Liver (tissue), 9 donors: ENCODE results near the gene MYRF. TPM values are rescaled to one million over a fixed set of nuclear protein-coding genes. Genes with fewer than 3 reads are reported as not detected.

Experiments used
- DNase-seq: peaks from one replicate; pipeline ENCODE4 v3.0.0-alpha.2; 2017; ENCODE audit warnings: low spot score
- H3K27ac ChIP-seq, 2 donors: one replicate each; pipeline ENCODE4 v1.7.0; 2013; ENCODE audit warnings: inconsistent platforms in 2 of 2, low read length in 2 of 2, control low read depth in 1 of 2, low read depth in 1 of 2, mild to moderate bottlenecking in 1 of 2
- H3K27me3 ChIP-seq, 4 donors: one replicate each; pipeline versions ENCODE4 v1.6.1 to v1.7.0; 2013; ENCODE audit warnings: low read length in 3 of 4, inconsistent platforms in 1 of 4, mild to moderate bottlenecking in 1 of 4, moderate library complexity in 1 of 4; ENCODE audit not compliant: control insufficient read depth in 4 of 4, insufficient read depth in 4 of 4
- H3K36me3 ChIP-seq, 4 donors: one replicate each; pipeline versions ENCODE4 v1.6.1 to v1.7.0; 2013; ENCODE audit warnings: low read length in 3 of 4, mild to moderate bottlenecking in 3 of 4, low read depth in 1 of 4, moderate library complexity in 1 of 4; ENCODE audit not compliant: control insufficient read depth in 4 of 4, insufficient read depth in 3 of 4
- H3K4me1 ChIP-seq, 4 donors: one replicate each; pipeline versions ENCODE4 v1.6.1 to v1.7.0; 2013; ENCODE audit warnings: low read length in 3 of 4, mild to moderate bottlenecking in 3 of 4, moderate library complexity in 1 of 4; ENCODE audit not compliant: control insufficient read depth in 4 of 4, insufficient read depth in 4 of 4
- H3K4me3 ChIP-seq, 3 donors: one replicate each; pipeline versions ENCODE4 v1.6.1 to v1.7.0; 2013; ENCODE audit warnings: low read length in 3 of 3, control low read depth in 1 of 3, low read depth in 1 of 3, mild to moderate bottlenecking in 1 of 3
- H3K9ac ChIP-seq, 2 donors: one replicate each; pipeline ENCODE4 v1.7.0; 2013; ENCODE audit warnings: low read length in 2 of 2, mild to moderate bottlenecking in 2 of 2, moderate library complexity in 2 of 2, control low read depth in 1 of 2, low read depth in 1 of 2
- H3K9me3 ChIP-seq, 4 donors: one replicate each; pipeline versions ENCODE4 v1.6.1 to v1.7.0; 2013; ENCODE audit warnings: low read length in 3 of 4; ENCODE audit not compliant: control insufficient read depth in 4 of 4
- CTCF ChIP-seq: fragments of 150-350 bp; IDR thresholded peaks from 2 replicates; pipeline ENCODE4 v1.5.1; 2017; ENCODE audit warnings: improper control_type of control experiment, low read depth, low read length; ENCODE audit not compliant: missing input control
- EGR1 ChIP-seq, 2 donors: IDR thresholded peaks; 2 replicates each; pipeline ENCODE4 v1.6.1; 2016 to 2018; ENCODE audit warnings: antibody characterized with exemption in 2 of 2, low read depth in 2 of 2
- FOXA1 ChIP-seq: IDR thresholded peaks from 2 replicates; pipeline ENCODE4 v1.6.1; 2016; ENCODE audit warnings: antibody characterized with exemption
- FOXA2 ChIP-seq: IDR thresholded peaks from 2 replicates; pipeline ENCODE4 v1.6.1; 2016; ENCODE audit warnings: antibody characterized with exemption
- GABPA ChIP-seq, 2 donors: IDR thresholded peaks in 1 of 2; conservative IDR thresholded peaks in 1 of 2; 2 replicates each; pipeline ENCODE4 v1.6.1; 2016; ENCODE audit warnings: antibody characterized with exemption in 2 of 2, mild to moderate bottlenecking in 1 of 2, moderate library complexity in 1 of 2
- HNF4A ChIP-seq, 2 donors: conservative IDR thresholded peaks; 2 replicates each; pipeline ENCODE4 v1.6.1; 2016; ENCODE audit warnings: antibody characterized with exemption in 2 of 2, mild to moderate bottlenecking in 2 of 2
- HNF4G ChIP-seq: IDR thresholded peaks from 2 replicates; pipeline ENCODE4 v1.6.1; 2016; ENCODE audit warnings: antibody characterized with exemption
- JUND ChIP-seq, 2 donors: IDR thresholded peaks; 2 replicates each; pipeline ENCODE4 v1.6.1; 2016; ENCODE audit warnings: antibody characterized with exemption in 2 of 2
- MAX ChIP-seq: IDR thresholded peaks from 2 replicates; pipeline ENCODE4 v1.6.1; 2016; ENCODE audit warnings: antibody characterized with exemption
- NR2F2 ChIP-seq: IDR thresholded peaks from 2 replicates; pipeline ENCODE4 v1.6.1; 2016; ENCODE audit warnings: antibody characterized with exemption
- RAD21 ChIP-seq, 2 donors: IDR thresholded peaks; 2 replicates each; pipeline ENCODE4 v1.6.1; 2016; ENCODE audit warnings: antibody characterized with exemption in 2 of 2, mild to moderate bottlenecking in 2 of 2
- RXRA ChIP-seq, 2 donors: IDR thresholded peaks; 2 replicates each; pipeline ENCODE4 v1.6.1; 2017 to 2018; ENCODE audit warnings: antibody characterized with exemption in 2 of 2, mild to moderate bottlenecking in 1 of 2
- SP1 ChIP-seq: IDR thresholded peaks from 2 replicates; pipeline ENCODE4 v1.6.1; 2018; ENCODE audit warnings: antibody characterized with exemption, mild to moderate bottlenecking
- TAF1 ChIP-seq: conservative IDR thresholded peaks from 2 replicates; pipeline ENCODE4 v1.6.1; 2016; ENCODE audit warnings: antibody characterized with exemption, mild to moderate bottlenecking
- YY1 ChIP-seq: IDR thresholded peaks from 2 replicates; pipeline ENCODE4 v1.6.1; 2016; ENCODE audit warnings: antibody characterized with exemption, mild to moderate bottlenecking
- ZBTB33 ChIP-seq: IDR thresholded peaks from 2 replicates; pipeline ENCODE4 v1.6.1; 2016; ENCODE audit warnings: antibody characterized with exemption
- WGBS: extraction: QIAGEN DNeasy Blood & Tissue Kit; methylation state at CpG from one replicate; pipeline ENCODE4 v1.1.7; 2013; 5-methylcytosine and 5-hydroxymethylcytosine counted together
- polyA plus RNA-seq, 2 donors: library from polyadenylated mRNA; stranded (reverse) in 1 of 2; unstranded in 1 of 2; fragments of 200-250 nt in 1 of 2; fragments of >200 nt in 1 of 2; fragmentation: Nextera tagmentation in 1 of 2; extraction: Ambion mirVana in 1 of 2; gene quantifications; one replicate each; pipeline versions ENCODE4 v1.2.1 to v1.2.3, GENCODE V29; 2013 to 2015
- total RNA-seq, 2 donors: library from RNA; depleted of rRNA; stranded (reverse); fragments of >200 nt; gene quantifications; one replicate each; pipeline ENCODE4 v1.2.3, GENCODE V29; 2014
- TF ChIP-seq, protein P1 (sequence below): IDR thresholded peaks from 2 replicates; pipeline ENCODE4 v1.6.1; 2016; ENCODE audit warnings: antibody characterized with exemption
- TF ChIP-seq, protein P2 (sequence below): IDR thresholded peaks from 2 replicates; pipeline ENCODE4 v1.6.1; 2016; ENCODE audit warnings: antibody characterized with exemption, mild to moderate bottlenecking
- donor health status: healthy.
- donor health status: healthy.
- donor health status: healthy.
- donor health status: healthy.
- donor health status: healthy.

The MYRF gene
- total and polyA plus RNA-seq, 4 donors, result 3.5 to 6.5 (median 4.4) TPM

- no peak for TF ChIP-seq MAX
- no peak for TF ChIP-seq FOXA1
- no peak for TF ChIP-seq TAF1
- TF ChIP-seq RAD21 (IDR thresholded peaks at IDR 0.05), result no peak
- TF ChIP-seq JUND (IDR thresholded peaks at IDR 0.05), result no peak
- no peak for TF ChIP-seq FOXA2
- TF ChIP-seq HNF4A (conservative IDR thresholded peaks at IDR 0.05), result no peak
- no peak for TF ChIP-seq SP1
- no peak for TF ChIP-seq ZBTB33
- TF ChIP-seq RXRA (IDR thresholded peaks at IDR 0.05), result no peak
- no peak for TF ChIP-seq EGR1 (IDR thresholded peaks at IDR 0.05; ENCODE audit: low read depth in 2 of 2)
- TF ChIP-seq NR2F2, result no peak
- no peak for TF ChIP-seq YY1
- TF ChIP-seq, protein P1, sequence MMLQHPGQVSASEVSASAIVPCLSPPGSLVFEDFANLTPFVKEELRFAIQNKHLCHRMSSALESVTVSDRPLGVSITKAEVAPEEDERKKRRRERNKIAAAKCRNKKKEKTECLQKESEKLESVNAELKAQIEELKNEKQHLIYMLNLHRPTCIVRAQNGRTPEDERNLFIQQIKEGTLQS, result no peak
- no peak for TF ChIP-seq HNF4G
- TF ChIP-seq, protein P2, sequence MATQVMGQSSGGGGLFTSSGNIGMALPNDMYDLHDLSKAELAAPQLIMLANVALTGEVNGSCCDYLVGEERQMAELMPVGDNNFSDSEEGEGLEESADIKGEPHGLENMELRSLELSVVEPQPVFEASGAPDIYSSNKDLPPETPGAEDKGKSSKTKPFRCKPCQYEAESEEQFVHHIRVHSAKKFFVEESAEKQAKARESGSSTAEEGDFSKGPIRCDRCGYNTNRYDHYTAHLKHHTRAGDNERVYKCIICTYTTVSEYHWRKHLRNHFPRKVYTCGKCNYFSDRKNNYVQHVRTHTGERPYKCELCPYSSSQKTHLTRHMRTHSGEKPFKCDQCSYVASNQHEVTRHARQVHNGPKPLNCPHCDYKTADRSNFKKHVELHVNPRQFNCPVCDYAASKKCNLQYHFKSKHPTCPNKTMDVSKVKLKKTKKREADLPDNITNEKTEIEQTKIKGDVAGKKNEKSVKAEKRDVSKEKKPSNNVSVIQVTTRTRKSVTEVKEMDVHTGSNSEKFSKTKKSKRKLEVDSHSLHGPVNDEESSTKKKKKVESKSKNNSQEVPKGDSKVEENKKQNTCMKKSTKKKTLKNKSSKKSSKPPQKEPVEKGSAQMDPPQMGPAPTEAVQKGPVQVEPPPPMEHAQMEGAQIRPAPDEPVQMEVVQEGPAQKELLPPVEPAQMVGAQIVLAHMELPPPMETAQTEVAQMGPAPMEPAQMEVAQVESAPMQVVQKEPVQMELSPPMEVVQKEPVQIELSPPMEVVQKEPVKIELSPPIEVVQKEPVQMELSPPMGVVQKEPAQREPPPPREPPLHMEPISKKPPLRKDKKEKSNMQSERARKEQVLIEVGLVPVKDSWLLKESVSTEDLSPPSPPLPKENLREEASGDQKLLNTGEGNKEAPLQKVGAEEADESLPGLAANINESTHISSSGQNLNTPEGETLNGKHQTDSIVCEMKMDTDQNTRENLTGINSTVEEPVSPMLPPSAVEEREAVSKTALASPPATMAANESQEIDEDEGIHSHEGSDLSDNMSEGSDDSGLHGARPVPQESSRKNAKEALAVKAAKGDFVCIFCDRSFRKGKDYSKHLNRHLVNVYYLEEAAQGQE, result no peak
- no peak for TF ChIP-seq CTCF
- 93% methylated on average over 4 of the region's 4 CpGs for WGBS
- Histone ChIP-seq H3K36me3 (peaks cover 5 to 10% (median 6%) of the 10 kb centered on the region in 4 donors), H3K4me3 (no peak overlapping the region), H3K27me3 (no peaks in the 10 kb centered on the region), H3K9ac (no peak overlapping the region), H3K27ac (no peak overlapping the region), H3K4me1 (peaks cover 0 to 27% (median 22%) of the 10 kb centered on the region in 4 donors), H3K9me3 (no peaks in the 10 kb centered on the region)
- DNase-seq, result no peak
These were observed 42.1 kb downstream of the MYRF start for GRCh38 chr11:61794579-61794978.

GRCh38 chr11:61795459-61795858, 43.0 kb downstream of the MYRF start:
- H3K4me3 ChIP-seq, result no peak overlapping the region
- 93% methylated on average over 12 of the region's 12 CpGs for WGBS
- H3K36me3 ChIP-seq, result peaks cover 0 to 3% (median 0%) of the 10 kb centered on the region in 4 donors
- H3K27ac ChIP-seq, result no peak overlapping the region
- H3K27me3 ChIP-seq, result no peaks in the 10 kb centered on the region
- no peak for DNase-seq
- H3K4me1 ChIP-seq, result peaks cover 0 to 27% (median 22%) of the 10 kb centered on the region in 4 donors
- no peaks in the 10 kb centered on the region for H3K9me3 ChIP-seq
- no peak overlapping the region for H3K9ac ChIP-seq
- TF ChIP-seq FOXA1 (no peak), CTCF (no peak), TAF1 (no peak), JUND (IDR thresholded peaks at IDR 0.05) (no peak), FOXA2 (no peak), HNF4A (conservative IDR thresholded peaks at IDR 0.05) (no peak), GABPA (IDR thresholded peaks at IDR 0.05 in 1 of 2, conservative IDR thresholded peaks at IDR 0.05 in 1 of 2) (no peak), HNF4G (no peak), SP1 (no peak), RAD21 (IDR thresholded peaks at IDR 0.05) (no peak), ZBTB33 (no peak), YY1 (no peak), MAX (no peak)
- TF ChIP-seq, protein P1, result no peak
